NT2/D1 (cell line): ENCODE measurements around the gene DTNB.
"Not testable (repeated sequence)": the region's sequence is repeated elsewhere in the genome, so short reads cannot be mapped to it uniquely, and the experiment has no call there.

Experiments used
- DNase-seq: peaks from one replicate; pipeline ENCODE4 v3.0.0-alpha.2; 2011; ENCODE audit warnings: low read depth, low spot score
- H3K27me3 ChIP-seq: 2 replicates; pipeline ENCODE4 v1.6.0; 2011; ENCODE audit warnings: mild to moderate bottlenecking; ENCODE audit not compliant: insufficient read length, insufficient read depth
- H3K36me3 ChIP-seq: 2 replicates; pipeline ENCODE4 v1.6.1; 2011; ENCODE audit warnings: mild to moderate bottlenecking, low read length, mixed read lengths; ENCODE audit not compliant: insufficient read depth, insufficient read length
- H3K4me1 ChIP-seq: 2 replicates; pipeline ENCODE4 v1.5.1; 2011; ENCODE audit not compliant: insufficient read depth, insufficient read length
- H3K4me3 ChIP-seq: 2 replicates; pipeline ENCODE4 v1.5.1; 2011; ENCODE audit warnings: low read depth; ENCODE audit not compliant: insufficient read length
- H3K9ac ChIP-seq: 2 replicates; pipeline ENCODE4 v1.6.0; 2011; ENCODE audit warnings: low read depth; ENCODE audit not compliant: insufficient read length
- H3K9me3 ChIP-seq: 2 replicates; pipeline ENCODE4 v1.5.1; 2011; ENCODE audit warnings: mild to moderate bottlenecking, low read length; ENCODE audit not compliant: insufficient read depth
- SUZ12 ChIP-seq: IDR thresholded peaks from 2 replicates; pipeline ENCODE4 v1.6.1; 2011; ENCODE audit not compliant: insufficient read length, insufficient read depth; ENCODE audit errors: extremely low read depth
- YY1 ChIP-seq: IDR thresholded peaks from 2 replicates; pipeline ENCODE4 v1.6.1; 2011; ENCODE audit not compliant: insufficient read length, insufficient read depth
- ZNF274 ChIP-seq: IDR thresholded peaks from 2 replicates; pipeline ENCODE4 v1.6.1; 2011; ENCODE audit warnings: mild to moderate bottlenecking, low read depth, low read length

Gene DTNB

GRCh38 chr2:25709349-25709748 lies 36.0 kb upstream of the DTNB start:
- H3K27me3 ChIP-seq = no peaks in the 10 kb centered on the region

GRCh38 chr2:25707927-25708590 lies 34.7 kb upstream of the DTNB start:
- no peaks in the 10 kb centered on the region for H3K27me3 ChIP-seq
- no peaks in the 10 kb centered on the region for H3K4me1 ChIP-seq
- H3K36me3 ChIP-seq = no peaks in the 10 kb centered on the region
- no peaks in the 10 kb centered on the region for H3K9me3 ChIP-seq
- TF ChIP-seq SUZ12 (no peak), ZNF274 (no peak), YY1 (no peak)
- no peak for DNase-seq
- H3K9ac ChIP-seq = no peak overlapping the region
- H3K4me3 ChIP-seq = no peak overlapping the region

More at GRCh38 chr2:25709349-25709748, 36.0 kb upstream of the DTNB start:
- no peak for TF ChIP-seq SUZ12
- no peak for TF ChIP-seq YY1
- no peak for DNase-seq
- H3K36me3 ChIP-seq = no peaks in the 10 kb centered on the region
- no peaks in the 10 kb centered on the region for H3K4me1 ChIP-seq
- no peaks in the 10 kb centered on the region for H3K9me3 ChIP-seq
- H3K4me3 ChIP-seq = no peak overlapping the region
- no peak overlapping the region for H3K9ac ChIP-seq

GRCh38 chr2:25705575-25705974 lies 32.2 kb upstream of the DTNB start:
- H3K4me1 ChIP-seq, H3K4me3 ChIP-seq, H3K27me3 ChIP-seq, H3K9ac ChIP-seq, H3K36me3 ChIP-seq, DNase-seq, H3K9me3 ChIP-seq: not testable (repeated sequence)

- Histone ChIP-seq H3K9ac (no peak overlapping the region), H3K36me3 (no peaks in the 10 kb centered on the region), H3K4me1 (no peaks in the 10 kb centered on the region), H3K27me3 (no peaks in the 10 kb centered on the region), H3K4me3 (no peak overlapping the region), H3K9me3 (no peaks in the 10 kb centered on the region)
- no peak for DNase-seq
- no peak for TF ChIP-seq ZNF274
- TF ChIP-seq SUZ12 = no peak
- TF ChIP-seq YY1 = no peak
Observed at GRCh38 chr2:25701801-25702200, 28.4 kb upstream of the DTNB start.

GRCh38 chr2:25700221-25700660 lies 26.9 kb upstream of the DTNB start:
- Histone ChIP-seq H3K4me1 (no peaks in the 10 kb centered on the region), H3K36me3 (no peaks in the 10 kb centered on the region), H3K4me3 (no peak overlapping the region), H3K9me3 (no peaks in the 10 kb centered on the region), H3K9ac (no peak overlapping the region), H3K27me3 (no peaks in the 10 kb centered on the region)
- TF ChIP-seq YY1 (no peak), ZNF274 (no peak), SUZ12 (no peak)
- no peak for DNase-seq

GRCh38 chr2:25699216-25699615 lies 25.8 kb upstream of the DTNB start:
- no peak for TF ChIP-seq YY1
- no peak for TF ChIP-seq ZNF274
- no peak for TF ChIP-seq SUZ12
- Histone ChIP-seq H3K36me3 (no peaks in the 10 kb centered on the region), H3K9me3 (no peaks in the 10 kb centered on the region), H3K9ac (no peak overlapping the region), H3K27me3 (no peaks in the 10 kb centered on the region), H3K4me3 (no peak overlapping the region), H3K4me1 (no peaks in the 10 kb centered on the region)
- DNase-seq = no peak

GRCh38 chr2:25698752-25699151 lies 25.4 kb upstream of the DTNB start:
- H3K4me1 ChIP-seq = no peaks in the 10 kb centered on the region
- no peak overlapping the region for H3K9ac ChIP-seq
- DNase-seq = no peak
- H3K36me3 ChIP-seq = no peaks in the 10 kb centered on the region
- H3K9me3 ChIP-seq = no peaks in the 10 kb centered on the region
- TF ChIP-seq YY1 (no peak), SUZ12 (no peak), ZNF274 (no peak)
- no peak overlapping the region for H3K4me3 ChIP-seq
- no peaks in the 10 kb centered on the region for H3K27me3 ChIP-seq
